BLaER1 treated with 17β-estradiol and CSF1 and Interleukin-3, amounts not matched to agents 10 nM and 100 nM (cell line): ENCODE data around the gene PCNT.
A peak's percentile ranks its signal among the peaks of the same experiment; 100 is the strongest.

Source experiments
- H3K27ac ChIP-seq, 11 experiments: shearing (Covaris generic); formaldehyde crosslinking; 2 replicates each; pipeline ENCODE4 v1.8.1; 2022
- H3K27me3 ChIP-seq, 11 experiments: shearing (Covaris generic); formaldehyde crosslinking; 2 replicates each; pipeline ENCODE4 v1.8.1; 2022
- H3K36me3 ChIP-seq, 11 experiments: shearing (Covaris generic); formaldehyde crosslinking; 2 replicates each; pipeline ENCODE4 v1.8.1; 2022
- H3K4me1 ChIP-seq, 10 experiments: shearing (Covaris generic); formaldehyde crosslinking; 2 replicates each; pipeline ENCODE4 v1.8.1; 2022
- H3K4me2 ChIP-seq, 11 experiments: shearing (Covaris generic); formaldehyde crosslinking; 2 replicates each; pipeline ENCODE4 v1.8.1; 2022
- H3K4me3 ChIP-seq, 10 experiments: shearing (Covaris generic); formaldehyde crosslinking; 2 replicates each; pipeline ENCODE4 v1.8.1; 2022
- H3K9ac ChIP-seq, 11 experiments: shearing (Covaris generic); formaldehyde crosslinking; 2 replicates each; pipeline ENCODE4 v1.8.1; 2022
- H3K9me3 ChIP-seq, 11 experiments: shearing (Covaris generic); formaldehyde crosslinking; replicated peaks in 1 of 11; 2 replicates each; pipeline ENCODE4 v1.8.1; 2022
- H4K20me1 ChIP-seq, 11 experiments: shearing (Covaris generic); formaldehyde crosslinking; 2 replicates each; pipeline ENCODE4 v1.8.1; 2022
- Cebpa-rat ChIP-seq, 11 experiments: shearing (Covaris generic); IDR thresholded peaks; 2 replicates each; pipeline ENCODE4 v1.8.1; 2022

The PCNT gene

DNA sequence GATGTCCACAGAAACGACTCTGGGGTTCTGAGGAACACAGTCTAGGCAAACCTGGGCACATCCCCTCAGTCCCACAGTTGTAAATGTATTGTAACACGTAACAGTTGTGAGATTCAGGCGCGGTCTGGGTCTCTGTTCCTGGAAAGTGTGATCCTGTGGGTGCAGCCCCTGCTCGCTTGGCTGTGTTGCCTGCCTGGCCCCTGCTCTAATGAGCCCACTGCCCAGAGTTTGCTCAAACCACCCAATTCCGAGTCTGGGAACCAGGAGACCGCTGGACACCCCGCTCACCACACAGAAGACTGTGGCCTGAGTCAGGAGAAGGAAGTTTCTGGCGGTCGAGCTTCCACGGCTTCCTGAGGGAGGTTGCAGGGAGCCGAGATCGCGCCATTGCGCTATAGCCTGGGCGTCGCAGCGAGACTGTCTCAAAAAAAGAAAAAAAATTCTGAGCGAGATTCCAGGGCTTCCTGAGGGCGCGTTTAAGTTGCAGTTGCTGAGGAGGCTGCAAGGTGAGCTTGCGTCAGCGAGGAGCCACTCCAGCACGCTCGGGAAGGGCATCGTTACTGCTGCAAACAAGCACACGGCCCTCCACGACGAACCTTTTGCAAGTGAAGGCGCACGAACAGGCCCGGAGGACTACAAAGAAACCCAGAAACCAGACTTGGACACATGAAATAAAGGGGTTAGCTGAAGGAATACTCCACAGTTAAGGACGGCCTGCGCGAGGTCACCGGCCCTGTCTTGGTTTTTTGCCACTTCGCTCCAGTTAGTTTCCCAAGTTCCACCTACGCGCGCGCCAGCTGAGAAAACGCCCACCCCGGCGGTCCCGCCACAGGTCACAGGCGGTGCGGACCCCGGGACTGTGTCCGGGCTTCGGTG lies 1.4 kb upstream of the PCNT start:
- Histone ChIP-seq H3K9me3 (no peaks in the 10 kb centered on the region), H3K4me1 (peaks cover 39 to 58% (median 52%) of the 10 kb centered on the region in 10 experiments), H3K4me2 (peak overlapping the region; percentile 85 to 99 (median 96)), H3K27me3 (no peaks in the 10 kb centered on the region), H3K36me3 (peaks cover 0 to 50% (median 28%) of the 10 kb centered on the region in 11 experiments; a peak in 20 of 22 replicates), H3K4me3 (peak overlapping the region; percentile 84 to 98 (median 91)), H4K20me1 (peaks cover 0 to 71% (median 56%) of the 10 kb centered on the region in 11 experiments; a peak in 18 of 22 replicates), H3K9ac (peak overlapping the region; percentile 69 to 98 (median 96)), H3K27ac (peak overlapping the region in 10 of 11 experiments; percentile 45 to 99 (median 97); a peak in 21 of 22 replicates)
- no peak for TF ChIP-seq Cebpa-rat (IDR thresholded peaks at IDR 0.05)

DNA sequence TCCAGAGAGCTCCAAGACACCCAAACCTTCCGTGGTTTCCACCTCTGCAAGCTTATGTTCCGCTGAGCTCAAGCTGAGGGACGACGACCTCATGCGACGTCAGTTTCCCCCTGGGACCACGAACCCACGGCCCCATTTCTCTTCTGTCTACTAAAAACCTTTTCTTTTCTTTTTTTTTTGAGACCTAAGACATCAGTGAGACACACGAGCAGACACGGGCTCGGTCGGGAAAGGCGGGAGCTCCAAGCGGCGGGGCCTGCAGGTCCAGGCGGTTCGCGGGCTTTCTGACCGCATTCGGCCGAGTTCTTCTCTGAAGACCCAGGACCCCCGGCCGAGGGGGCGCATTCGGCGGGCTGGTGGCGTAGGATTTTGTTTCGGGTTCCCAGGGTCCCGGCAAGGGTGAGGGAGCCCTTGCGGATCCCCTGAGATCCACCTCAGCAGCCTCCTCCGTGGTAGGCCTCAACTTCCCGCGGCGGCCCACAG lies 688 bp upstream of the PCNT start:
- Histone ChIP-seq H3K36me3 (peaks cover 0 to 50% (median 29%) of the 10 kb centered on the region in 11 experiments; a peak in 19 of 22 replicates), H3K27me3 (no peaks in the 10 kb centered on the region), H3K4me2 (peak overlapping the region; percentile 85 to 99 (median 96)), H3K27ac (peak overlapping the region in 10 of 11 experiments; percentile 45 to 99 (median 97); a peak in 20 of 22 replicates), H4K20me1 (peaks cover 0 to 71% (median 49%) of the 10 kb centered on the region in 11 experiments; a peak in 18 of 22 replicates), H3K9me3 (no peaks in the 10 kb centered on the region), H3K4me3 (peak overlapping the region; percentile 84 to 98 (median 91)), H3K9ac (peak overlapping the region; percentile 69 to 98 (median 96)), H3K4me1 (peaks cover 39 to 55% (median 52%) of the 10 kb centered on the region in 10 experiments)
- no peak for TF ChIP-seq Cebpa-rat (IDR thresholded peaks at IDR 0.05)

DNA sequence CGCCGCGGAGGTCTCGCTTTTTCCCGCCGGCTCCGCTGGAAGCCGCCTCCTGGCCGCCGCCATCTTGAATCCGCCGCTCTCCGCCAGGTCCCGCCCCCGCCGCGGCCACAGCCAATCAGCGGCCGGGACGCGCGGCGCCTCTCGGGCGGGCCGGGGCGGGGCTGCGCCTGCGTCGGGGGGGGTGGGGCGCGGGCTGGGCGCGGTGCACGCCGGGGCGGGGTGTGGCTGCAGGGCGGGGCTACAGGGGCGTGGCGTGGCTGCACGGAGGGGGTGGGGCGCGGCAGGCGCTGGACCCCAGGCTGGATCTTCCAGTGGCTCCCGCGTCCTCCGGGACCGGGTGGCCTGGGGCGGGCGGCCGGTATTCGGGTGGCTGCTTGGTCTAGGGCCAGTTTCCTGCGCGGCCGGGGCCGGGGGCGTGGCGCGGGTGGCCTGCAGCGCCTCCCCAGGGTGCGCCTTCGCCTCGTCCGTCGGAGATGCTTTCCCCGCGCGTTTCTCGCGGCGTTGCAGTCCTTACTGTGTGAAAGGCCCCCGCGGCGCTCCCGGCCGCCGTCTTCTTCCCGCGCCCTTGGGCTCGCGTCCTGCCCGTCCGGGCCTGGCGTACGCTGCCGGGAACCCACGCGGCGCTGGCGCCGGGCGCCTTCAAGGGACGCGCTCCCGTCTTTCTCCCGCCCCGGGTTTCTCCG lies 575 bp downstream of the PCNT start:
- peaks cover 39 to 44% (median 42%) of the 10 kb centered on the region in 10 experiments for H3K4me1 ChIP-seq
- peaks cover 3 to 50% (median 30%) of the 10 kb centered on the region in 11 experiments for H3K36me3 ChIP-seq
- no peaks in the 10 kb centered on the region for H3K9me3 ChIP-seq
- H4K20me1 ChIP-seq = peaks cover 0 to 69% (median 36%) of the 10 kb centered on the region in 11 experiments; a peak in 18 of 22 replicates
- TF ChIP-seq Cebpa-rat (IDR thresholded peaks at IDR 0.05) = no peak
- peak overlapping the region; percentile 91 to 99 (median 97) for H3K27ac ChIP-seq
- peak overlapping the region; percentile 73 to 90 (median 87) for H3K4me2 ChIP-seq
- no peaks in the 10 kb centered on the region for H3K27me3 ChIP-seq
- H3K4me3 ChIP-seq = peak overlapping the region; percentile 84 to 98 (median 91)
- H3K9ac ChIP-seq = peak overlapping the region; percentile 93 to 98 (median 96)

DNA sequence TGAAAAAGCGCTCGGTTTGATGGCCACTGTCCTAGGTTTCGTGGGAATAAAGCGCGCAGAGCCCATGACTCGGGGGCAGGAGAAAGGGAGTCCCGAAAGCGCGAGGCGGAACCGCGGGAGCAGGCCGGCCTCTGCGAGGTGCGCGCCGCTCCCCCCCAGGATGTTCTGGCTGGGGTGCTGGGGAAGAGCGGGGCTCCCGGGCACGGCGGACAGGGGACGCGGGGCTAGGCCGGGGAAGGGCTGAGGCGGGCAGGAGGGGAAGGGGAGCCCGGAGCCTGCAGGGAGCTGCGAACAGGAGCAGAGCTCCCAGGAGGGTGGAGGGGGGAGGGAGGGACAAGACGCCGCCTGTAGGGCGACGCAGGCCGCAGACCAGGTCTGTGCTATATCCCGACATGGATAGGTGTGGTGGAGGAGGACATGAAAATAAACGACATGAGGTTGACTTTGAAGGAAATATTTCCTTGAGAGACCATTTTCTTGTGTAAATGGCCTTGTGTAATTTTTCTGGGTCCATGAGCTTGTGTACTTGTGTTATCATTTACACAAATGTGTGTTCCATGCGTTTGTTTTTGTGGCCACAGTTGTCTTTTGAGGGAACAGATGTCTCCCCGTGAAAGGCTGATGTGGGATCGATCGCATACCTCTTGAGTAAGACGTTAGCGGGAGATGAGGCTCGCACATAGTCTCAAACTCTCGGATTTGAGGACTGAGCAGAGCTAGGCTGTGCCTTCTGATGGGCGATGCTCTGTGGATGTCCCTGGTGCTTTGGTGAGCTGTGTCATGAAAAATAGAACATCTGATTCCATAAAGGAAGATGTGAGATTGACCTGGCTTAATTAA lies 1.3 kb downstream of the PCNT start:
- Histone ChIP-seq H3K9ac (peak overlapping the region; percentile 80 to 98 (median 96)), H3K4me2 (peak overlapping the region; percentile 73 to 90 (median 87)), H3K36me3 (peaks cover 10 to 50% (median 36%) of the 10 kb centered on the region in 11 experiments), H3K27me3 (no peaks in the 10 kb centered on the region), H3K27ac (peak overlapping the region in 10 of 11 experiments; percentile 63 to 98 (median 92); a peak in 21 of 22 replicates), H3K4me3 (peak overlapping the region; percentile 84 to 98 (median 91)), H3K9me3 (no peaks in the 10 kb centered on the region), H3K4me1 (peaks cover 34 to 36% (median 35%) of the 10 kb centered on the region in 10 experiments), H4K20me1 (peaks cover 0 to 68% (median 31%) of the 10 kb centered on the region in 11 experiments; a peak in 18 of 22 replicates)
- no peak for TF ChIP-seq Cebpa-rat (IDR thresholded peaks at IDR 0.05)

DNA sequence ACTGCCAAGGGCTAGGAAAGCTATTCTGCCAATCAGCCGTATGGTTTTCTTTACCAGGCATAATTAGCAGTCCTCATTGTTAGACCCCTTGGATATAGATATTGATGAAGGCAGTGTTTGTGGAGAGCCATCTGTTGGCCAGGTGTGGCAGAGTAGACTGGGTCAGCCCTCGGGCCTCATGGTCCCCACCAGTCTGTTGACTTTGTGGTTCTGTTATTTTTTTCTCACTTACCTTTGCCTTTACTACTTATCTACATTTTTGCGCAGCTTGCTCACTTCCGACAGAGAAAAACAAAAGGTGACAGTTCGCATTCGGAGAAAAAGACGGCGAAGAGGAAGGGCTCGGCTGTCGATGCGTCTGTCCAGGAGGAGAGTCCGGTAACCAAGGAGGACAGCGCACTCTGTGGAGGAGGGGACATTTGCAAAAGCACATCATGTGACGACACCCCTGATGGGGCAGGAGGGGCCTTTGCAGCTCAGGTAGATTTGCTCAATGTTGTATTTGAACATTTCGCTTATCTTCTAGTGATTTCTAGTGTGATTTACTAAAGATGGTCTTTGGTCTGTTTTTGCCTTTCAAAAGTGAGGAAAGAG lies 2.3 kb downstream of the PCNT start:
- Histone ChIP-seq H3K4me3 (peak overlapping the region in 1 of 10 experiments; percentile 91; a peak in 2 of 20 replicates), H3K9me3 (no peaks in the 10 kb centered on the region), H3K4me1 (peaks cover 24 to 27% (median 26%) of the 10 kb centered on the region in 10 experiments), H3K27ac (no peak overlapping the region), H3K36me3 (peaks cover 16 to 57% (median 43%) of the 10 kb centered on the region in 11 experiments), H3K9ac (peak overlapping the region; percentile 1 to 98 (median 96); a peak in 19 of 22 replicates), H3K4me2 (peak overlapping the region; percentile 73 to 90 (median 87); a peak in 19 of 22 replicates), H4K20me1 (peaks cover 0 to 59% (median 22%) of the 10 kb centered on the region in 11 experiments; a peak in 18 of 22 replicates), H3K27me3 (no peaks in the 10 kb centered on the region)
- no peak for TF ChIP-seq Cebpa-rat (IDR thresholded peaks at IDR 0.05)

DNA sequence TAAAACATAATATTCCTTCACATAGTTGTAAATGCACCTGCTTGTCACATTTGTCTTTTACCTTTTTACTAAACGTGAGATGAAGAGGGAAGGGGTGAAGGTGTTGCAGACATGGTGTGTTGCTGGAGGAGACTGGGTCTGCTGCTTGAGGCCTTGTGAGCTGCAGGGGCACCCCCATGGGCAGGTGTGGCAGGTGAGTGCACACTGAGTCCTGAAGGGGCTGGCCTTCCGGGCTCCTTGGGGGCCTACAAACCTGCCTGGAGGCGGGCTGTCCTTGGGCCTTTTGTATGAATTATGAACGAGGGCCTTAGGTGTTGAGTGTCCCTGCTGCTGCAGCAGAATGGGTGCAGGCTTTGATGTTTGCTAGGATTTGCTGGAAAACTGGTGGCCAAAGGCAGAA lies 3.8 kb downstream of the PCNT start:
- no peak overlapping the region for H3K4me2 ChIP-seq
- H3K27ac ChIP-seq = no peak overlapping the region
- peaks cover 0 to 49% (median 7%) of the 10 kb centered on the region in 11 experiments; a peak in 14 of 22 replicates for H4K20me1 ChIP-seq
- no peak for TF ChIP-seq Cebpa-rat (IDR thresholded peaks at IDR 0.05)
- H3K9ac ChIP-seq = no peak overlapping the region
- no peaks in the 10 kb centered on the region for H3K9me3 ChIP-seq
- no peak overlapping the region for H3K4me3 ChIP-seq
- H3K36me3 ChIP-seq = peaks cover 21 to 63% (median 56%) of the 10 kb centered on the region in 11 experiments
- peaks cover 12 to 21% (median 13%) of the 10 kb centered on the region in 10 experiments for H3K4me1 ChIP-seq
- no peaks in the 10 kb centered on the region for H3K27me3 ChIP-seq

DNA sequence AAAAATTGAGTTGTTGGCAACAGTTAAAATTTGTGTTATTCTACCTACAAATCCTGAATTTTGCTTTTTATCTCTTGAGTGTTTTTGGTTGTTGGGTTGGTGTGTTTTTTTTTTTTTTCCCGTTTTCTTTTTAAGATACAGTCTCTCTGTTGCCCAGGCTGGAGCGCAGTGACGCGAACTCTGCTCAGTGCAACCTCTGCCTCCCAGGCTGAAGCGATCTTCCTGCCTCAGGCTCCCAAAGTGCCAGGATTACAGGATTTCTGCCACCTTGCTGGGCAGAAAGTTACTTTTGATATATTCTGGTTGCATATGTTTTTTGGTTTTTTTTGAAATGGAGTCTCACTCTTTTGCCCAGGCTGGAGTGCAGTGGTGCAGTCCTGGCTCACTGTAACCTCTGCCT lies 4.2 kb downstream of the PCNT start:
- Histone ChIP-seq H3K4me3 (no peak overlapping the region), H3K27me3 (no peaks in the 10 kb centered on the region), H3K36me3 (peaks cover 21 to 68% (median 59%) of the 10 kb centered on the region in 11 experiments), H3K9ac (no peak overlapping the region), H3K27ac (no peak overlapping the region), H3K9me3 (no peaks in the 10 kb centered on the region), H4K20me1 (peaks cover 0 to 49% (median 3%) of the 10 kb centered on the region in 11 experiments; a peak in 11 of 22 replicates), H3K4me2 (no peak overlapping the region), H3K4me1 (peaks cover 12 to 23% (median 13%) of the 10 kb centered on the region in 10 experiments)
- TF ChIP-seq Cebpa-rat (IDR thresholded peaks at IDR 0.05) = no peak
